ENCODE results near the gene BCAS3. TPM values are rescaled to one million over a fixed set of nuclear protein-coding genes. Genes with fewer than 3 reads are reported as not detected.

BCAS3 gene
- total and polyA plus RNA-seq, 4 donors = 5.8 to 24.6 (median 10.1) TPM

DNA sequence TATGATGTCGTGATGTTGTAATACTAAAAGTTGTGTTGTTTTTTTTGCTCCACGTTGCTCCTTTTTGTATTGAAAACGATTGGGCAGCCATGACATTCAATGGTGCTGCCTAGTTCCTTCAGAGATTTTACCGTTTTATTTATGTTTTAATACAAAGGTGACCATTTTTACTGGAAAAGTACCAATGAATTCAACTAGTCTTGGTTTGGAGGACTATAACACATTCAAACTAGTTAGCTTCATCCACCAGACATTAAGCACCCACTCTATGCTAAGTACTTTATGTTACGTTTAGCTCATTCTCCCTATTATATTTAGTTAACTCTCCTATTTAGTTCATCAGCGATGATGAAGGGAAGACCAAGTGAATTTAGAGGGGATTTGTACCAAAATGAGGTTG lies 605.4 kb downstream of the BCAS3 start:
- Histone ChIP-seq H3K9ac (ENCODE audit: low read depth in 1 of 2, low read length in 2 of 2) (no peak overlapping the region), H3K4me1 (ENCODE audit: control insufficient read depth in 4 of 4, insufficient read depth in 4 of 4, low read length in 3 of 4) (no peaks in the 10 kb centered on the region), H3K9me3 (ENCODE audit: control insufficient read depth in 4 of 4, low read length in 3 of 4) (no peaks in the 10 kb centered on the region), H3K27ac (ENCODE audit: low read depth in 1 of 2, low read length in 2 of 2) (no peak overlapping the region), H3K27me3 (ENCODE audit: control insufficient read depth in 4 of 4, insufficient read depth in 4 of 4, low read length in 3 of 4) (no peaks in the 10 kb centered on the region), H3K4me3 (ENCODE audit: low read depth in 1 of 3, low read length in 3 of 3) (no peak overlapping the region), H3K36me3 (ENCODE audit: control insufficient read depth in 4 of 4, insufficient read depth in 3 of 4, low read depth in 1 of 4, low read length in 3 of 4) (no peaks in the 10 kb centered on the region)
- WGBS = 96% methylated on average over 6 of the region's 6 CpGs
- TF ChIP-seq RXRA (IDR thresholded peaks at IDR 0.05) (no peak), RAD21 (IDR thresholded peaks at IDR 0.05) (no peak), JUND (IDR thresholded peaks at IDR 0.05) (no peak), NR2F2 (IDR thresholded peaks at IDR 0.05) (no peak), FOXA1 (IDR thresholded peaks at IDR 0.05) (no peak), MAX (IDR thresholded peaks at IDR 0.05) (no peak), EGR1 (IDR thresholded peaks at IDR 0.05; ENCODE audit: low read depth in 2 of 2) (no peak), REST (IDR thresholded peaks at IDR 0.05) (no peak), SP1 (IDR thresholded peaks at IDR 0.05) (no peak), FOXA2 (IDR thresholded peaks at IDR 0.05) (no peak)
- DNase-seq (ENCODE audit: low spot score) = no peak

- H3K27ac ChIP-seq (ENCODE audit: low read depth in 1 of 2, low read length in 2 of 2) = no peak overlapping the region
- no peaks in the 10 kb centered on the region for H3K9me3 ChIP-seq (ENCODE audit: control insufficient read depth in 4 of 4, low read length in 3 of 4)
- no peak overlapping the region for H3K9ac ChIP-seq (ENCODE audit: low read depth in 1 of 2, low read length in 2 of 2)
- H3K36me3 ChIP-seq (ENCODE audit: control insufficient read depth in 4 of 4, insufficient read depth in 3 of 4, low read depth in 1 of 4, low read length in 3 of 4) = no peaks in the 10 kb centered on the region
- no peaks in the 10 kb centered on the region for H3K4me1 ChIP-seq (ENCODE audit: control insufficient read depth in 4 of 4, insufficient read depth in 4 of 4, low read length in 3 of 4)
- WGBS = 90% methylated on average over 10 of the region's 10 CpGs
- no peak overlapping the region for H3K4me3 ChIP-seq (ENCODE audit: low read depth in 1 of 3, low read length in 3 of 3)
- no peak for DNase-seq (ENCODE audit: low spot score)
- TF ChIP-seq NR2F2 (IDR thresholded peaks at IDR 0.05) (no peak), GABPA (IDR thresholded peaks at IDR 0.05 in 1 of 2, conservative IDR thresholded peaks at IDR 0.05 in 1 of 2) (no peak), EGR1 (IDR thresholded peaks at IDR 0.05; ENCODE audit: low read depth in 2 of 2) (no peak), JUND (IDR thresholded peaks at IDR 0.05) (no peak), RXRA (IDR thresholded peaks at IDR 0.05) (no peak), SP1 (IDR thresholded peaks at IDR 0.05) (no peak)
- TF ChIP-seq, protein P1, sequence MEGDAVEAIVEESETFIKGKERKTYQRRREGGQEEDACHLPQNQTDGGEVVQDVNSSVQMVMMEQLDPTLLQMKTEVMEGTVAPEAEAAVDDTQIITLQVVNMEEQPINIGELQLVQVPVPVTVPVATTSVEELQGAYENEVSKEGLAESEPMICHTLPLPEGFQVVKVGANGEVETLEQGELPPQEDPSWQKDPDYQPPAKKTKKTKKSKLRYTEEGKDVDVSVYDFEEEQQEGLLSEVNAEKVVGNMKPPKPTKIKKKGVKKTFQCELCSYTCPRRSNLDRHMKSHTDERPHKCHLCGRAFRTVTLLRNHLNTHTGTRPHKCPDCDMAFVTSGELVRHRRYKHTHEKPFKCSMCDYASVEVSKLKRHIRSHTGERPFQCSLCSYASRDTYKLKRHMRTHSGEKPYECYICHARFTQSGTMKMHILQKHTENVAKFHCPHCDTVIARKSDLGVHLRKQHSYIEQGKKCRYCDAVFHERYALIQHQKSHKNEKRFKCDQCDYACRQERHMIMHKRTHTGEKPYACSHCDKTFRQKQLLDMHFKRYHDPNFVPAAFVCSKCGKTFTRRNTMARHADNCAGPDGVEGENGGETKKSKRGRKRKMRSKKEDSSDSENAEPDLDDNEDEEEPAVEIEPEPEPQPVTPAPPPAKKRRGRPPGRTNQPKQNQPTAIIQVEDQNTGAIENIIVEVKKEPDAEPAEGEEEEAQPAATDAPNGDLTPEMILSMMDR (IDR thresholded peaks at IDR 0.05; ENCODE audit: low read depth, low read length, missing input control) = no peak
- TF ChIP-seq, protein P2, sequence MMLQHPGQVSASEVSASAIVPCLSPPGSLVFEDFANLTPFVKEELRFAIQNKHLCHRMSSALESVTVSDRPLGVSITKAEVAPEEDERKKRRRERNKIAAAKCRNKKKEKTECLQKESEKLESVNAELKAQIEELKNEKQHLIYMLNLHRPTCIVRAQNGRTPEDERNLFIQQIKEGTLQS (IDR thresholded peaks at IDR 0.05) = no peak
- H3K27me3 ChIP-seq (ENCODE audit: control insufficient read depth in 4 of 4, insufficient read depth in 4 of 4, low read length in 3 of 4) = no peaks in the 10 kb centered on the region
Measured at GRCh38 chr17:61284174-61284573, 606.5 kb downstream of the BCAS3 start.
